HG03565 (cell line): ENCODE results near the gene POLR2L.

ENCODE experiments used
- ATAC-seq: cut with Tn5 transposase; IDR thresholded peaks from one replicate; pipeline ENCODE4 v1.9.1; 2021; ENCODE audit warnings: mild to moderate bottlenecking, moderate library complexity; ENCODE audit not compliant: unreplicated experiment

Gene POLR2L

DNA sequence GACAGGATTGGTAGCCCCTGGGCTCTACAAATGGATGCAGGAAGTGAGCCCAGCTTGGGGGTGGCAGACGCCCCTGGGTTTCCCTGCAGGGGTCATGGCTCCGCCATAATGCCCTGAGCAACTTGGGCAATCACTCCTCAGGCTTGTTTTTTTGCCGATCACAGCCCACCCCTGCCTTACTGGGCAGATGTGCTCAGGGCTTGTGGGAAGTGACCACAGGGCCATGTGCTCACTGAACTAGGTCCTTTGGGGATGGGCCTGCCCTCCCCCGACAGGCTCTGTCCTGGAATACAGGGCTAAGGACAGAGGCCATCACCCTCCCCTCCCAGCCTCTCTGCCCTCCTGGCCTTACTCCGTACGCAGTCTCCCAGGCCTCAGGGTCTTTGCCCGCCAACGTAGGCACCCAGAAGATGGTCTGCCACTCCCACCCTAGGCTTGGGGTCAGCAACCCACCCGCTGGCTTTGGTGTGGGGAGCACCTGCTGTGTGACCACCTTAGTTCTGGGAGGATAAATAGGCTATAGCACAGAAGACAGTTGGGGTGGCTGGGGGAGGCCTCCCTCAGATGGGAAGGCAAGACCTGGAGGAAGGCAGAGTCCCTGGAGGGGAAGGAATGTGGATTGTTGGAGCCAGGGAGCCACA, 28.8 kb downstream of the POLR2L start:
- ATAC-seq, result no peak

DNA sequence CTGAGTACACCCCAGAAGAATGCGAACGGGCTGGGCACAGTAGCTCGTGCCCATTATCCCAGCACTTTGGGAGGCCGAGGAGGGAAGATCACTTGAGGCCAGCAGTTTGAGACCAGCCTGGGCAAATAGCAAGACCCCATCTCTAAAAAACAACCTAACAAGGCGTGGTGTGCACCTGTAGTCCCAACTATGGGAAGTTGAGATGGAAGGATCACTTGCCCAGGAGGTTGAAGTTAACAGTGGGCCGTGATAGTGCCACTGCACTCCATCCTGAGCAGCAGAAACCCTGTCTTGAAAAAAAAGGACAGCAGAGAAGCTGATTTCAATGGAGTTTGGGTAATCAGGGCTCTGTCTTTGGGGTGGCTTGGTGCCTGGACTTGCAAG, 29.3 kb downstream of the POLR2L start:
- ATAC-seq, result no peak

DNA sequence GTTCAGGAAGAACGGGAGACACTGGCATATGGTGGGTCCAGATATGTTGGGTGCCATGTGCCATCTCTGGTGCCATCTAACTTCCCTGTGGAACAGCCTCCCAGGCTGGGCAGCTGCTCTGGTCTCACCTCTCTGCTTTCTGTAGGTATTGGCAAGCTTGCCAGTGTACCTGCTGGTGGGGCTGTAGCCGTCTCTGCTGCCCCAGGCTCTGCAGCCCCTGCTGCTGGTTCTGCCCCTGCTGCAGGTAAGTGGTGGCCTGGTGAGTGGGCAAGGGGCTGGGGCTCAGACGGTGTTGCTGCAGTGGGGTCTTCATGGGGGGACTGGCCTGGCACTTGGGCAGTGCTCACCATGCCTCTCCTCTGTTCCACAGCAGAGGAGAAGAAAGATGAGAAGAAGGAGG, 29.9 kb downstream of the POLR2L start:
- no peak for ATAC-seq

DNA sequence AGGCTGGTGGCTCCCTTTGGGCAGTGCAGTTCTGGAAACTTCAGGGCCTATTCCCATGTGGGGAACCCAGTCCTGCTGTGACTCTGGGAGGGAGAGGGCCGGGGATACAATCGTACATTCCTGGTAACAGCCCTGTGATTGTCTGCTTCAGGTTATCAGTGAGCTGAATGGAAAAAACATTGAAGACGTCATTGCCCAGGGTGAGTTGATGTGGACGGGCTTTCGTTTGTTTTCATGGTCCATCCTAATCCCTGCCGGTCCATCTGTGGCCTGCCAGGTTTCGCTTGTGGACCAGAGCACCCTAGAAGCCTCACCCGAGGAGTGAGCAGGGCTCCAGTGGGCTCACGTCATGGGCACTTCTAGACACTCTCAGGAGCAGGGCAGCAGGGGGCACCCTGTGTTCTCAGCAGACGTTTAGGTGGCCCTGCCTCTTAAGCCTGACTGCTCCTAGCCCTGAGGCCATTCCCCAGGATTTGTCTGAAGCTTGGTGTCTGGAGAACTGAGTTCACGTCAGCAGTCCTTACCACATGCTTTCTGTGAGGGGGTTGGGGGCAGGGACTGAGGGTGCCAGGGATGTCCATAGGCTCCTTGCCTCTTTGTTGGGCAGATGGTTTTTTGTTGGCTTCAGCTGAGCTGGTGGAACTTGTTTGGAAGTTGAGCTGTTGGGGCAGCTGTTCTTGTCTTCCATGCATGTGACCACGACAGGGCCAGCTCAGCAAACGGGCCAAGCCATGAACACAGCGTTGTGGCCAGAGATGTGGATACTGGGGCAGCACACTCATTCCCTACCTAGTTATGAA, 30.7 kb downstream of the POLR2L start:
- no peak for ATAC-seq

DNA sequence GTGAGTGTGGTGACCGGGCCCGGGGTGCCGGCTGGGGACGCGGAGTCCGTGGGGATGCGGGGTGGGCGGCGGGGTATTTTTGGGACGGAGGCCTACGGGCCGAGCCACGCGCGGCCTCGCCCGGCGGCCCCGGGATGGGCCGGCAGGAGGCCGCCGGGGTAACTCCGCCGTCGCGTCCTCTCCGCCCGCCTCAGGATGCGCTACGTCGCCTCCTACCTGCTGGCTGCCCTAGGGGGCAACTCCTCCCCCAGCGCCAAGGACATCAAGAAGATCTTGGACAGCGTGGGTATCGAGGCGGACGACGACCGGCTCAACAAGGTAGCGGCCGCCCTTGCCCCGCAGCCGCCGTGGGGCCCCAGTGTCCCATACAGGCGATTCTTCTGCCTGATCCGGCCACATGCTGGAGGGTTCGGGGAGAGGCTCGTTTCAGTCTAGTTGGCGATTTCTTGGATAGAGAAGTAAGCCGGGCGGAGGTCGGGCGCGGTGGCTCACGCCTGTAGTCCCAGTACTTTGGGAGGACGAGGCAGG, 32.2 kb downstream of the POLR2L start:
- peak; percentile 1 for ATAC-seq

DNA sequence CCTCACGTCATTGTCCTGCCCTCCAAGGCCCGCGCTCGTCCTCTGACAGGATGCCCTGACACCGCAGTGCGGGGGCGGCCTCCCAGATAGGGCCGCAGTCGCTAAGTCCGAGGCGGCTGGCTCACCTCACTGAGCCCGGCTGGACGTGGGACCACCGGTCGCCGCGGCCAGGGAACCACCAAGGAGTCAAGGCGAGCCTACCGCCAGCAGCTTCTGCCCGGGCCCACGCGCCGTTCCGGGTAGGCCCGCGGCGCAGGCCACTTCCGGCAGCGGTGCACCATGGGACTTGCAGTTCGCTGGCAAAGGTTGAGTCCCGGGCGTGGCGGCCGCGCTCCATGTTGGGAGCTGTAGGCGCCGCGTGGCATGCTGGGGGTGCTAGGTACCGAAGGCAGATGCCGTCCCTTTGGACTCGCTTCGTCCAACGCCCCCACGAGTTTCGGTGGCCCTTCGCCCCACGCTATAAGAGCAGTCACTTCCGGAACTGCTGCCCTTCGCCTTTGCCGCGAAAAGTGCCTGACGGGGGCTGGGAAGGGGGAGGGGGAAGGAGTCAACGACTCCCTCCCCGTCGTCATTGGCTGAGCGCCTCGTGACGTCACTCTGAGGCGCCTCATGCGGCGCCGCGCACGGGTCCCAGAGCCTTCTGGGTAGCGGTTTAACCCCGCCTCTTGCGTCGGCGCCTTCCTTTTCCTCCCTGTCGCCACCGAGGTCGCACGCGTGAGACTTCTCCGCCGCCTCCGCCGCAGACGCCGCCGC, 32.9 kb downstream of the POLR2L start, which contains the start of gene RPLP2:
Gene RPLP2, plus strand, starts transcription at position 681 of the 753 bp plus-strand sequence. CDS start 268 bp downstream, outside the sequence.
- peak; percentile 68 for ATAC-seq

DNA sequence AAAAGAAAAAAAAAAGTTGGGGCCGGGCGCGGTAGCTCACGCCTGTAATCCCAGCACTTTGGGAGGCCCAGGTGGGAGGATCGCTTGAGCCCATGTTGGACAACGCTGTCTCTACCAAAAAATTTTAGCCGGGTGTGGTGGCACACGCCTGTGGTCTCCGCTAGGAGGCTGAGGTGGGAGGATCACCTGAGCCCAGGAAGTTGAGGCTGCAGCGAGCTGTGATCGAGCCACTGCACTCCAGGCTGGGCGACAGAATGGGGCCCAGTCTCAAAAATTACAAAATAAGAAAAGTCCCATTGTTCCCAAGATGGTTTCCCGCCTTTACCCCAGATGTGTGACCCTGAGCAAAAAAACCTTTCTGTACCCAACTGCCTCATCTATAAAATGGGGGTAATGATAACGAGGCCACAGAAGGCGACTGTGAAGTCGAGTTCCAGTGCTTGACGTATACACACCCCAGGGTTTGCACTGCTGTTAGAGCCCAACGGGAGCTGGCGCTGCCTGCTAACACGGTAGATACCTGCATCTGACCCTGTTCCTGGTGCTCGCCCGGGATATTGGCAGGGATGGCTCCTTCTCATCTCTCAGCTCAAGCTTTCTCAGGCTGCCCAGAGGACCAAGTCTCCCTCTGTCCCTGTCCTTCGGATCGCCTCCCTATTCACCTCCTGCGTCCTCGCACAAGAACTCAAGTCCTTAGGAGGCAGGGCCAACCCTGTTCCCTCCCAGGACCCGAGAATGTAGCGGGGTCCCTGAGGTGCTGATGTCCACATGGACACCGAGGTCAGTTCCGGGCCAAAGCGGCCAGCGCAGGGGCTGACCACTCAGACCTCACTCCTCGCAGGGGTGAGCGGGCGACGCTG, 33.7 kb downstream of the POLR2L start:
- no peak for ATAC-seq

DNA sequence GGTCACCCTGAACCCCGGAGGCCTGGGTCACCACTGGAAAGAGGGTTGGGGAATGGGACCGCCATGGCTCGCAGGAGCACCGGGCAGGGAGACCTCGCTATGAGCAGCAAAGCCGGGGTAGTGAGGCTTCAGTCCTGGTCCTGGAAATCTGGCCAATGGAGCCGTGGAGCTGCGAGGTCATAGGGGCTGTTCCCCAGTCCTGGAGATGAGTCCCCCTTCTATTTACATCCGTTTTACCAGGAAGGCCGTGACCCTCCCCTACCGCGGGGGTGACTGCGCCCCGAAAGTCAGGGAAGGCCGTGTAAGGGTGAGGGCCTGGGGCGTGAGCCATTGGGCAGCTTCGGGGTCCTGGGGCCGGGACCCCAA, 37.7 kb downstream of the POLR2L start:
- ATAC-seq, result no peak

DNA sequence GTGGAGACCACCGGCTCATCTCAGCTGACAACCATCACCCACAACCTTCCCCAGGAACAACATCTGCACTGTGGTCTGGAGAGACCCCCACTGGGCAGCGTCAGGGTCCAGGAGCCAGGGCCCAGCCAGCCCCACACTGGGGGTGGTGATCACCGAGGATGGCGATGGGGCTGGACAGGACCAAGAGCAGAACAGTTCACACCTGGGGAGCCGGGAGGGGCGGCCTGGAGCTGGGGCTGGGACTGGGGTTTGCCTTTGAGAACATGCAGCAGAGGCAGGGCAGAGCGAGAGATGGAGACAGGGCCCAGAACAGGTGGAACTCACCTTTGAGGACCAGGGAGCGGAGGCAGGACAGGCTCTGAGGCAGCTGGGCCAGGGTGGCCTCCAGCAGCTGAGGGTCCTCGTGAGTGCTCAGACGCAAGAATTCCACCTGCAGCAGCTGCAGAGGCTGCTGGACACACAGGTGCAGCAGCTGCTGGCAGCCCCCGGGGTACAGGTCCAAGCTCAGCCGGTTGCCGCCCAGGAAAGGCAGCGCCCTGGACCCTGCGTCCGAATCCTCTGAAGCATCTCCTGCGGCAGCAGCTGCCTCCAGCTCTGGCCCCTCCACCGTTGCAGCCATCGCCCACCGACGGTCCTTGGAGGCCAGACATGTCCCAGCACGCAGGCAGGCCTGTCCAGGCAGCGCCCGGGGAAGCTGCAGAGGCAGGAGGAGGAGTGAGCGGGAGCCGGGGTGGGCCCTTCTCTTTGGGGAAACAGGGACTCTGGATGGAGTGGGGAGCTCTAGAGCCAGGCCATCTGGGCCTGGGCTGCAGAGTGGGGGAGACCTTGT, 38.3 kb downstream of the POLR2L start:
- no peak for ATAC-seq

DNA sequence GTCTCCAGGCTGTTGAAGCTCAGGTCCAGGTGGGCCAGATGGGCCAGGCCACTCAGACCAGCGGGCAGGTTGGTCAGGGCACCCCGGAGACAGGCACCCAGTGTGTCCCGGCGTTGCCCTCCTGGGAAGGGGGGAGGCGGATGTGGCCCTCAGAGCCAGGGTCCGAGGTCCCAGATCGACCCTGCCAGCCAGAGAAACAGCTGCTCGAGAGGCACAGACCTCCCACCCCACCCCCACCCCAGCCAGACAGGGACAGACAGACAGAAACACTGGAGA, 38.9 kb downstream of the POLR2L start:
- no peak for ATAC-seq

DNA sequence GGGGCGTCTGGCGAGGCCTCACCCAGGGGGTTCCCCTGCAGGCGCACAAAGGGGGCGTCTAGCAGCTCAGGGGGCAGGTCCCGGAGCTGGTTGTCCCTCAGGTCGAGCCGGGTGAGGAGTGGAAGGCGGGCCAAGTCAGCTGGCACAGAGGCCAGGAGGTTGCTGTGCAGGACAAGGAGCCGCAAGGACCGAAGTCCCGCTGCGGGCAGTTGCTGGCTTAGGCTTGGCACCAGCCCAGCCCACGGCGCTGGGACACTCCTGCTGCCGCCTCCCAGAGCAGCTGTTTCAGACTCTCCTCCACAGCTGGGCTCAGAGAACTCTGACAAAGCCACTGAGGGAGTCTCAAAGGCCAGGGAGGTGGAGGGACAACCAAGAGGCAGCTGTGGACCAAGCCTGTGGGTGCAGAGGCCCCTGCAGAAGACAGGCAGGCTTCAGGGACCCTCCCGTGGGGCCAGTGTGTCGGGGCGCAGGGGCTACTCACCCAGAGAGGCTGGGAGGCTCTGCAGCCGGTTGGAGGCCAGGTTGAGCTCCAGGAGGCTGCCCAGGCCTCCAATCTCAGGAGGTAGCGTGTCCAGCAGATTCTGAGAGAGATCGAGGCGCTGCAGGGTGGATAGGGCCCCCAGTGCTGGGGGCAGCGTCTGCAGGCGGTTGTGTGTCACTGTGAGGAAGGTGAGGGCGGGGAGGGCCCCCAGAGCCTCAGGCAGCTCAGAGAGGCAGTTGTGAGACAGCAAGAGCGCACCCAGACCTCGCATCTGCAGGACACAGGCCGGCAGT, 39.4 kb downstream of the POLR2L start:
- no peak for ATAC-seq

DNA sequence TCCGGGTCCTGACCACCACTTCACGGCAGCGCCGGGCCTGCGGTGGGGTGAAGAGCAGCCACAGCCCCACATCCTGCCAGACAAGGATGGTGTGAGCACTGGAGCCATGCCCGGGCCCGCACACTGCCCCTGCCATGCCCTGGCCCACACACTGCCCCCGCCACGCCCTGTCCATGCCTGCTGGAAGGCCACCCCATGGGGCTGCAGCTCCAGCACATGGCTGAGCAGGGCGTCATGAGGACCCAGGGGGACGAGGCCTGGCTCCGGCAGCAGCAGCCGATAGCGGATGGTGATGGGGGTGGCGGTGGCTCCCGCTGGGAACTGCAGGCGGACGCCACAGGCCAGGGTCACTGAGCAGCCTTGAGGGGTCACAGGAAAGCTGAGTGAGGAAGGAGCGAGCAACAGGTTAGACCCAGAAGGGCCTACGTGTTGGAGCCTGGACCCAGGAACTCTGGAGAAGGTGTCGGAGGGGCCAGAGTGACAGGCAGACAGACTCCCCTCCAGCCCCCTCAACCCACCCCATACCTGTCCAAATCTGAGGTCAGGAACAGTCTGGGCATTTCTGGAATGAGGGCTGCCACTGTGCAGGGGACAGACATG, 40.2 kb downstream of the POLR2L start:
- no peak for ATAC-seq

DNA sequence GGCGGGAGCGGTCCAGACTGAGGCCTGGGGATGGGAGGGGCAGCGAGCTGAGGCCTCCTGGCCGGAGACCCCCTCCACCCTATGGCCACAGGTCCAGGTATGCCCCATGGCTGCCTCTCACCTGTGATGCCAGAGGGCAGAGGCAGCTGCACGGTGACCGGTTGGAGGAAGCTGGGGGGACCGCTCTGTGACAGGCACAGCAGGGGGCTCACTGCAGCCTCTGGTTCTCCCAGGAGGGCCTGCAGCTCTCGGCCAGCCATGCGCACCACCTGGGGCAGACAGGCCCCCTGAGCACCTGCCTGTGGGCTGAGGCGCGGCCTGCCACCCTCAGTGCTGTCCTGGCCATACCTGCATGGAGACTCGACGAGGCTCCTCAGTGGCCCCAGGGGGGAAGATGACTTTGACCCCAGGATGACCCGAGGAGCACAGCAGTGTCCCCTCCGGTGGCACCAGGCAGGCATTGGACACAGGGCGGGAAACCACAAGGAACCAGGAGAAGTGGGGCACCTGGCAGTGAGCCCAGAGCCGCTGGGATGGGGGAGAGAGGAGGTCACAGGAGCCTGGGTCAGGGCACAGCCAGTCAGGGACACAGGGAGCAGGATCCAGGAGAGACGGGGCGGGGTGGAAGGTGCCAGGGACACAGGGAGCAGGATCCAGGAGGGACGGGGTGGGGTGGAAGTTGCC, 41.1 kb downstream of the POLR2L start:
- ATAC-seq, result no peak

DNA sequence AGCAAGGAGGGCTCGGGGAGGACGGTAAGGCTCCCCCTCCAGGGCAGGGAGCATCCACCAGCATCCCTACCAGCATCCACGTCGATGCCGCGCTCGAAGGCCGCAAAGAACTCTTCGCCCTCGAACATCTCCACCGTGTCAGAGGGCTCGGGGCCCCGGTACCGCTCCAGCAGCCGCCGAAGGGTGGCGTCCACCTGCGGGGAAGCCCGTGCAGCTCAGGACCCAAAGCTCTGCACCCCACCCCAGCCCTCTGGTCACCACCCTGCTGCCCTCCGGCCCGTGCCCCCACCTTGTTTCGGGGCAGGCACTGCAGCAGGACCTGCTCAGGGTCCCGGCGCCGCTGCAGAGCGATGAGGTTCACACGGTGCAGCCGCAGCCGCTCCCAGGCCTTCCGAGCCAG, 41.9 kb downstream of the POLR2L start:
- ATAC-seq, result no peak

DNA sequence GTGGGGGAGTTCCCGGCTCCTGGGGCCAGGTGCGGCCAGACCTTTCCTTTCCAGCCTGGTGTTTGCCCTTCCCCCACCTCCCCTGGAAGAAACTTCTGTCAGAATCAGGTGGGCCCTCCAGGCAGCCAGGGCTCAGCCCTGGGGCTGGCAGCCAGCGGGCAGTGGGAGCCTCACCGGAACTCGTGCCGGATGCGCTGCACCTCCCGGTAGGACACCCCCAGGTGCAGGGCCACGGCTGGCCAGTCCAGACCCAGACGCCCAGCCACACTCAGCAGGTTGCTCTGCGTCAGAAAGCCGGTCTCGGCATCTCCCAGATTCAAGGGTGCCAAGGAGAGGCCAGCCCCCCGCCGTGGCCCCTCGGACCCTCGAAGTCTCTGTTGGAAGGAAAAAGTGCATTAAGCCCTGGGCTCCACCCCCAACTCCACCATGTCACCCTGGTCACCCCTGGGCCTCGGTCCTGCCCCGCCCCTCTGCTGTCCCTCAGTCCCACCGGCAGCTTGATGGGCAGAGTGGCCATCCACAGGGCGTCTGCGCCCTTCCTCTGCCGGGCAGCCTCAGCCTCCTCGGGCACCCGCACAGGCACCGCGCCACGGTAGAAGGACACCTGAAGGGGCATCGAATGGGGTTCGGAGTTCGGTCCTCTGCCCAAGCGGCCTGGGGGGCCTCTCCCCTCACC, 42.5 kb downstream of the POLR2L start:
- ATAC-seq, result no peak

DNA sequence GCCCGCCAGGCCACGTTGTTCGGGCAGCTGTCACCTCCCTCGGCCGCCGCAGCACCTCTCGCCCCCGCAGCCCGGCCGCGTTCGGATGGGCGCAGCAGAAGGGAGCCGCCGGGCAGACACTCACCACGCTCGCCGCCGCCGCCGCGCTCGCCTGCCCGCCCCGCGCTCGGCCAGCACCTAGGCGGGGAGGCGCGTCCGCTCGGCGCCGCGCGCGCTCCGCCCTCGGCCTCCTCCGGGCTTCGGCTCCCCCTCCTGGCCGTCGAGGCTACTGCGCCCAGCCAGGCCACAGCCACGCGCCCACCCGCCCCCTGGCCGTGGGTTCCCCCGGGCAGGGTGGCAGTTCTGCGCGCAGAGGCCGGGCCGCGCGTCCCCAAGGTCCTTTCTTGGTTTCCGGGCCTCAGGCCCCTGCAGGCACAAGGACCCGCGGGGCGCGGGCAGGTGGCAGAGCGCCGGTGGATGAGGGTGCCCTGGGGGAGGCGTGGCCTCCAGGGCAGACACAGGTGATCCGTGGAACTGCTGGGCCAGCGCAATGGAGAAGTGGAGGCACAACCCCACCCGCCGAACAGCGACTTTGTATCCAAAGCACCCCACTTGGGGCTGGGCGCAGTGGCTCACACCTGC, 44.1 kb downstream of the POLR2L start, which contains the start of gene SLC25A22:
Gene SLC25A22, minus strand, starts transcription at position 189 of the 621 bp plus-strand sequence. CDS start 3,275 bp downstream, outside the sequence.
- ATAC-seq, result peak; percentile 37
